A673 (cell line): Measurements from ENCODE around the gene ARFGAP1.

ENCODE experiments used
- EZH2 ChIP-seq: fragments of 200-600 bp; sonication (generic); IDR thresholded peaks from 2 replicates; pipeline ENCODE4 v1.6.1; 2017; ENCODE audit warnings: borderline replicate concordance, low read depth, mild to moderate bottlenecking, mixed read lengths, antibody characterized with exemption, low read length; ENCODE audit not compliant: poor library complexity, severe bottlenecking
- TF ChIP-seq, protein P1 (sequence below): fragments of 300-800, 200-600 bp; sonication (generic); conservative IDR thresholded peaks from 2 replicates; pipeline ENCODE4 v1.5.1; 2017; ENCODE audit warnings: low read depth, mild to moderate bottlenecking, antibody characterized with exemption, low read length, moderate library complexity, mixed read lengths

DNA sequence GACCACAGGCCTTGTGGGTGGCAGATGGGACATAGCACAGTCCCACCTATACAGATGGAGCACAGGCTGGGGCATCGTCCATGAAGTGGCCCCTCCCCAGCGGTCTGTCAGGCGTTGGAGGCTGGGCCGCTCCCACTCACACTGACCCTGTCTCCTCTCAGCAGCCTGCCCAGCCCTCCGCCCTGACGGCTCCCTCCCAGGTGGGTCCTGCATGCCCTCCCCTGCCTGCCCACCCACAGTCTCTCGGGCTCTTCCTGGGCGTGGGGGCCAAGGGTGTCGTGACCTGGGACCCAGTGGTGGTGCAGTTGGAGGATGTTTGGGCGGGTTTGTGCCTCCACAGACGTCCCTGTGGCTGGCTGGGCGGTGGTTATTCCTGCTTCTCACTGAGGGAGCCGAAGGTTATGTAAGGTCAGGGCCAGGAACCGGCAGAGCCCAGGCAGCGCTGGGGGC lies 42.7 kb downstream of the ARFGAP1 start:
- TF ChIP-seq, protein P1, sequence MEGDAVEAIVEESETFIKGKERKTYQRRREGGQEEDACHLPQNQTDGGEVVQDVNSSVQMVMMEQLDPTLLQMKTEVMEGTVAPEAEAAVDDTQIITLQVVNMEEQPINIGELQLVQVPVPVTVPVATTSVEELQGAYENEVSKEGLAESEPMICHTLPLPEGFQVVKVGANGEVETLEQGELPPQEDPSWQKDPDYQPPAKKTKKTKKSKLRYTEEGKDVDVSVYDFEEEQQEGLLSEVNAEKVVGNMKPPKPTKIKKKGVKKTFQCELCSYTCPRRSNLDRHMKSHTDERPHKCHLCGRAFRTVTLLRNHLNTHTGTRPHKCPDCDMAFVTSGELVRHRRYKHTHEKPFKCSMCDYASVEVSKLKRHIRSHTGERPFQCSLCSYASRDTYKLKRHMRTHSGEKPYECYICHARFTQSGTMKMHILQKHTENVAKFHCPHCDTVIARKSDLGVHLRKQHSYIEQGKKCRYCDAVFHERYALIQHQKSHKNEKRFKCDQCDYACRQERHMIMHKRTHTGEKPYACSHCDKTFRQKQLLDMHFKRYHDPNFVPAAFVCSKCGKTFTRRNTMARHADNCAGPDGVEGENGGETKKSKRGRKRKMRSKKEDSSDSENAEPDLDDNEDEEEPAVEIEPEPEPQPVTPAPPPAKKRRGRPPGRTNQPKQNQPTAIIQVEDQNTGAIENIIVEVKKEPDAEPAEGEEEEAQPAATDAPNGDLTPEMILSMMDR, result no peak
- no peak for TF ChIP-seq EZH2
